Left hindlimb (tissue), 1 donor: ENCODE measurements around the gene ZNF865.
A peak's percentile ranks its signal among the peaks of the same experiment; 100 is the strongest.

Source experiments
- DNase-seq: peaks from one replicate; pipeline ENCODE4 v3.0.0-alpha.2; 2018

ZNF865 gene

DNA sequence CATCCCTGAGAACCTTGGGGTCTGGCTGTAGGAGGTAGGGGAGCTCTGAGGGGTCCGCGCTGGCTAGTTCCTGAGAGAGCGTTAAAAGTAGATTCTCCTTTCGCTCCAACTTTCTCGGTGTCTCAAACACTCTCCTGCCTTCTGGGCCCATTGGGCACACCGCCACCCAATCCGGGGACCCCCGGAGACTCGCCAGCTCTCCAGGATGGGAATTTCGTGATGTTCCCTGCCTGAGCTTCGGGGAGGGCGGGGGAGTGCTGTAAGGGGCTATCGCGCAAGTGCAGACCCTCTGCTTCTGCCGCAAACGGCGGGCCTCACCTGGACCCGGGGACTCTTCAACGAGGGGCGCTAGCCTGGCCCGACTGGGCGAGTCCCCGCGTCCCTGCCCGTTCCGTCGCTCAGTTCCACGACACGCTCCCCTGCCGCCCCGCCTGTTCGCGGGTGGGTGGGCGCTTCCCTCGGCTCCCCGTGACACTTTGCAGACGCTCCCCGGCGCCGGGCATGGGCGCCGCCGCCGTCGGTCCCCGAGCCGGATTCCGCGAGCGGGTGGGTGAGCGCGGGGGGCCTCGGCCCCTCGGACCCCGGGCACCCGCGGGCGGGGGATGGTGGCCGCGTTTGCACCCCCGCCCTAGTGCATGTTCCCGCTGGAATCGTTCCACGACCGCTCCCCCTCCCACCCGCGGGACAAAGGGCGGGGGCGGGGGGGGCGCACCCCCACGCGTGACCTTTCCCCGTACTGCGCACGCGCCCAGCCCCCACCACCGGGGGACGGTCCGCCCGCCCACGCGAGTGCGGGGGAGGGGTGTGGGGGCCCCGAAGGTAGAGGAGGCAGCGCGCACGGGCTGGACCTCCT, 42.5 kb downstream of the ZNF865 start, which contains the start of gene CCDC106:
CCDC106 (plus strand) TSS at position 481 of the 853 bp plus-strand sequence. CDS start 835 bp downstream, outside the sequence.
- DNase-seq, result peak; percentile 87

DNA sequence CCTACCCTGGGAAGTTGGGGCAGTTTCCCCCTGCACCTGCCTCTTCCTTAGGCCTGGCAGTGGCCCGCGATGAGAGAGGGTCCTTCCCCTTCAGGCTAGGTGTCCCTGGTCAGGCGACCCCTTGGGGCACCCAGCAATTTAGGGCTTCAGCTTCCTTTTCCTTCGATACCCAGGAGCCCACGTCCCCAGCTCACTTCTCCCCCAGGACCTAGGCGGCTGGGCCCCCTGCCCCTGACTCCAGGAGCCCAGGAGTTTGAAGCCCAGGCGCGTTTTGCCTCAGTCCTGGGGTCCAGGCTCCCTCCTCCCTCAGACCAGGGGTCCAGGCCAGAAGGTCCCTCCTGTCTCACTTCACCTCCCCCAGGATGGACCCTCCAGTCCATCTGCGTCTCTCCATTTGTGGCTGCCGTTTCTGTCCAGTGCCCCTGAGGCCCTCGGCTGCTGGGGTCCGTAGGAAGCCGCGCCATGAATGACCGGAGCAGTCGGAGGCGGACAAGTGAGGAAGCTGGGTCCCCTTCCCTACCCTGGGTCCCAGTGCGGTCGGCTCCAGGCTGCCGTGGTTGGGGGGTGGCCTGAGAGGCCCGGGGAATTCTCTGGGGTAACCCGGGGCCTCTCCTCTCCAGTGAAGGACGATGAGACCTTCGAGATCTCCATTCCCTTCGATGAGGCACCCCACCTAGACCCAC, 43.3 kb downstream of the ZNF865 start:
- no peak for DNase-seq

- DNase-seq, result no peak
These were observed 44.0 kb downstream of the ZNF865 start for GRCh38 chr19:55649268-55650125.

GRCh38 chr19:55650126-55650557, 44.7 kb downstream of the ZNF865 start:
- no peak for DNase-seq

DNA sequence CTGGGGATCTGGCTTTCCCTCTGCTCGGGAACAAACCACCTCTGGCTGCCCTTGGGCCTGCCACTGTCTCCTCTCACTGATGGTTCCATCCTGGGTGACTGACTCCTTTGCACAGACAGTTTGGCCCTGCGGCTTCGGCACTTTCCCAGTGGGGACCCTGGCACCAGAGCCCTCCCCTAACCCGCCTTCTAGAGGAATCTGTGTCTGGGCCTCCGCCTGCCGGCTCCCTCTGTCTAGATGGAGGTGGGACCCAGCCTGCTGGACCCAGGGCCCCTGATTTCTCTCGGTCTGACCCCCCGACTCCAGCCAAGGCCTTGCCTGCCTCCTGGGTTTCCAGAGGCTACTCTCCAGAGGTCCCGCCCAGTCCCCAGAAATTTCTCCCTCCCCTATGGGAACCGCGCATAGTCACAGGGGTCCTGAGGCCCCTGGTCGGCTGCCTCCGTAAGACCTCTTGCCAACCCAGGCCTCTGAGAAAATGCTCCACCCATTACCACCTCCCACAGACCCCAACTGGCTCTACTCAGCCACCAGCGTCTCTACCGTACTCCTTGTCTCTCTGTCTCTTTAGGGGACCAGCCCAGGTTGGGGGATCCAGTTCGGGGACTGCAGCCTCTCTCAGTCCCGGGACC, 45.3 kb downstream of the ZNF865 start:
- DNase-seq, result no peak

DNA sequence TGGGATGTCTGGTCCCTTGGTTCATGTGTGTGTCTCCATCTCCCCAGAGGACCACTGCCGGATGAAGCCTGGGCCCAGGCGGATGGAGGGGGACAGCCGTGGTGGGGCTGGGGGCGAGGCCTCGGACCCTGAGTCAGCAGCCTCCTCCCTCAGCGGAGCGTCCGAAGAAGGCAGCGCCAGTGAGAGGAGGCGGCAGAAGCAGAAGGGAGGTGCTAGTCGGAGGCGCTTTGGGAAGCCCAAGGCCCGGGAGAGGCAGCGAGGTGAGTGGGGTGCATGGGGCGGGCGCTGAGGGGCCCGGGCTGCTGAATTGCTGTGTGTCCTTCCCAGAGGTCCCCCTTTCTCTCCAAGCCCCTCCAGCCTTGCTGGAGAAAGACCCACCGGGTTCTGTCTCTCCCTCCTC, 45.8 kb downstream of the ZNF865 start:
- no peak for DNase-seq

DNA sequence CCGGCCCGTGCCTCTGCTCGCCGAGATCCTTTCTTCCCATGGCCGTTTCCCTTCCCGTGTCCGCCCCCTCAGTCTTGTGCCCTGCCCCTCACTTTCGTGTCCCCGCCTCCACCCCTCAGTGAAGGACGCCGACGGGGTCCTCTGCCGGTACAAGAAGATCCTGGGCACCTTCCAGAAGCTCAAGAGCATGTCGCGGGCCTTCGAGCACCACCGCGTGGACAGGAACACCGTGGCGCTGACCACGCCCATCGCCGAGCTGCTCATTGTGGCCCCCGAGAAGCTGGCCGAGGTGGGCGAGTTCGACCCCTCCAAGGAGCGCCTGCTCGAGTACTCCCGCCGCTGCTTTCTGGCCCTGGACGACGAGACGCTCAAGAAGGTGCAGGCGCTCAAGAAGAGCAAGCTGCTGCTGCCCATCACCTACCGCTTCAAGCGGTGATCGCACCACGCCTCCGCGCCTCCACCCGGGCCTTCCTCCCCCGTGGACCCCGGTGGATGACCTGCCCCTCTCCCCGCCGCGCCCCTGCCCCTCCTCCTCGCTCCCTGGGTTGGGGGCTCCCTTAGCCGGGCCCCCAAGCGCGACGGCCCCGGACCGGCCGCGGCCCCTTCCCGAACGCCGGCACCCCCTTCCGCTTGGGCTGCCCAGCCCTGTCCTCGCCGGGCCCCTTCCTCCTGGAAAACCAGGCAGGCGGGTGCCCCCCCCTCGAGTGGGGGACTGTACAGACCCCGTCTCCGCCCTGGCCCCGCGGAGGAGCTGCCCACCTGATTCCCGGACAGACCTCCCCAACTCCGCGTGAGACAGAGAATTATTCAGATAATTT, 47.1 kb downstream of the ZNF865 start:
- DNase-seq, result no peak

DNA sequence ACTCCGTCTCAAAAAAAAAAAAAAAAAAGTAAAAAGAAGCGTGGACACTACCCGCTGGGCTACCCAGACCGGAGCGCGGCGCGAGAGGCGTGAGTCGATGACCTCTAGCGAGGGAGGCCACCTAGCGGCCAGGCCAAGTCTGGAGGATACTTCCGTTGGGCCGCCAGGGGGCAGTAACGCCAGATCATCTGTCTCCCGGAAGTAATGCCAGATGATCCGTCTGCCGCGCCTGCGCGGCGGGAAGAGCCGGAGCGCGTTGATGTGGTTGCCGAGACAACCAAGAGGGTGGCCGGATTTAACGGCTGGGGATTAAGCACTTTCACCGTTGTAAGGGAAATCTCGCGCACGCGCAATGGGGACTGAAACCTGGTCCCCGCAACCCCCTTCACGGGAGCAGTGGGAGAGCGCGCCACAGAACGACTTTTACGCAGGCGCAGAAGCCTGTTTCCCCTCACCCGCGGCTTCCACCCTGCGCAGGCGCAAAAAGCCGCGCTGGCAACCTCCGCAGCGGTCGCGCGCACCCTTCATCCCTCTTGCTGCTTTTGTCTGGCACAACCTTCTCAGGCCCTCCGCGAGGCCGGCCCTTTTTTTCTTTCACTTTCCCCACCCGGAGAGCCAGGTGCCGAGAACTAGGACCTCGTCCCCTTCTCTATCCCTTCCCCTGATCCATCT, 48.3 kb downstream of the ZNF865 start:
- DNase-seq, result peak; percentile 99

DNA sequence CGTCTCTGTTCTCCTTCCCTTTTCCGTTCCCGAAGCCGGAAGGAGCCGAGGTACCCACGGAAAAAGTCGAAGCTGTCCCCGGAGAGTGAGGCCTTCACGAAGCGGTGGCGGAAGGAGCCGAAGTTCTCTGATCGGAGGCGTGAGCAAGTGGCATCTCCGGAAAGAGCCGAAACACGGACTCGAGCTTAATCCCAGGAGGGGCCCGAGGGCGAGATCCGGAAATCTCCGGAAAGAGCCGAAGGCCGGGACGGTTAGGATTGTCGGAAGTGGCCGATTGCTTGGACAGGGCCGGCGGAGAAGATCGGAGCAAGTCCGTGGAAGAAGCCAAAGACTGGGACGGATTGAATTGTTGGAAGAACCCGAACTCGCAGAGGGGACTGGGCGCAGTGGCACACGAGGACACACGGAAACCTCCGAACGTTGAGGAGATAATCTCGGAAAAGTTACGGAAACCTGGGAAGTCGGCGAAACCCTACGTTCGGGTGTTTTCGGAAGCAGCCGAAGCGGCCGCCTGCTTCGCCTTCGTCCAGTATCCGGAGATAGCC, 48.9 kb downstream of the ZNF865 start:
- peak; percentile 99 for DNase-seq

DNA sequence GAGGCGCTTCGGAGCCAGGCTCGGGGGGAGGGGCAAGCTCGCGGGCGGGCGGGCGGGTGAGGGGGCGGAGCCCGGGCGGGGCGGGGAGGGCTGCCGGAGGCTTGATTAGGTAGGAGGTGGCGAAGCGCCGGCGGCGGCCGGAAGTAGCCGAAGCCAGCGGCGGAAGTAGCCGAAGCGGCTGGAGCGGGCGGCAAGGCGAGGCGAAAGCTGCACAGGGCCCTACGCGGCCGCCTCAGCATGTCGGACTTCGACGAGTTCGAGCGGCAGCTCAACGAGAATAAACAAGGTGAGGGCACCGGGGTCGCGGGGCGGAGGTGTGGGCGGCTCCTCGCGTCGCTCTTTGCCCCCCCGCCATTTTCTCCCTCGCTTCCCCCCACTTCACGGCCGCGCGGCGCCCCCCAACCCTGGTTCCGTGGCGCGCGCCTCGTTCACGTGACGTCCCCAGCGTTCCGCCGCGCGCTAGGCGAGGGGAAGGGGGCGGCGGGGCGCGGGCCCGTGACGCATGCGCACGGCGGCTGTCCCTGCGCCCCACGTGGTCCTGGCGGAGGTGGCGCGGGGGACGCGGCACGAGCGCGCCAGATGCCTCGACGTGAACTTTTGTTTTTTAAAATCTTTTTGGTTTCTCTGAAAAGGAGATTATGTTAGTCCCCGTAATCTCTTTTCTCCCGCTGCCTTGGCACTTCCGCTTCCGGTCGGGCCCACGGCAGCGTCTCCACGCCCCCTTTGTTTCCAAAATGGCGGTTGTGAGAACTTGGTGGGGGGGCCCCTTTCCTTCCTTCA, 49.6 kb downstream of the ZNF865 start, which contains the start of gene U2AF2:
U2AF2 (plus strand) TSS at position 168 of the 780 bp plus-strand sequence; CDS start at position 238, 70 bp downstream.
- peak; percentile 98 for DNase-seq

GRCh38 chr19:55655648-55656040, 50.2 kb downstream of the ZNF865 start:
- DNase-seq, result no peak

DNA sequence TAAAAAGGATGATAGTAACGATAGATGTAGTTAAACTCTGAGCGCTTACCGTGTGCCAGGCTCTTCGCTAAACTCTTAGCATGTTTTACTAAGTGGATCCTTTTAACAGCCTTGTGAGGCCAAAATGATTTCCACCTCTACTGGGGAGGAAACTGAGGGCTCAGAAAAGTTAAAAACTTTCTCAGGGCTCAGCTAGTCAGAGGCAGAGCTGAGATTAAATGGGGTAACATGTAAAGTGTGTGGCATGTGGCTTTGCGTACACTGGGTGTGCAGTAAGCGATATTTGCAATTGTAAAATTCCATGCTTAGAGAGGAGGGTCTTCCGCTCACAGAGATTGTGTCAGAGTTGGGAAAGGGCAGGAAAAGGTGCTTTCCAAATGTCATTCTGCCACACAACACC, 51.1 kb downstream of the ZNF865 start:
- DNase-seq, result no peak

DNA sequence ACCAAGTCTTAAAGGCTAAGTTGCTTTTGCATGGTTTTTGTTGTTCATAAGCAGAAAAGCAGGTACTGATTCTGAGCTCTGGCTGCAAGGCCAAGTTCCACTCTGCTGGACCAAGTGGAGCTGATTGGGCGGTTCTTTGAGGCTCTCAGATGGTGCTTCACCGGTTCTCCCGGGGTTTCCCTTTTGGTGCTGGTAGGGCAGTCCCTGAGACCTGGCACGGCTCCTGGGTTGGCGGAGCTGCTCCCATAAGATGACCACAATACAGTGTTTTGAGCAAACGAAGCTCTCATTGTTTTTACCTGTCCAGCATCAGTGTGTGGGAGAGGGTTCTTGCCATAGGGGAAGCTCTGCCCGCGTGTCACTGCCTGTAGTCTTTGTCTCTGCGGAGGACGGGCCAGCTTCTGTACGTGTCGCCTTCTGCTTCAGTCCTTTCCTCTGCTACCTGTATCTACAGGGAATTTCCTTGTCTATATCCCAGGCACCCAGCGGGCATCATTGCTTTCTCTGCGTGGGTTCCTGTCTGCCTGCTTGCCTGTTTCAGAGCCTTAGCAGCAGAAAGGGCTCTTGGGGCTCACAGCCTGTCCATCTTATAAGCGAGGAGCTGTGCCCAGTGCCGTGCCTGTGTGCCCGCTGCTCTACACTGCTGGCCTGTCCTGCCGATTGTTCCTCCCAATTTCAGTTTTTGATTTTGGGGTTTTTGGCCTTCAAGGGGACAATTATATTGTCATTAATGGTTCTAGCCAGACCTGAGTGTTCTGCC, 51.7 kb downstream of the ZNF865 start:
- DNase-seq, result no peak

- DNase-seq, result no peak
These were observed 53.5 kb downstream of the ZNF865 start for GRCh38 chr19:55658846-55659459.

- DNase-seq, result no peak
These were observed 54.4 kb downstream of the ZNF865 start for GRCh38 chr19:55659822-55660221.

- no peak for DNase-seq
These were observed 55.0 kb downstream of the ZNF865 start for GRCh38 chr19:55660404-55660803.

DNA sequence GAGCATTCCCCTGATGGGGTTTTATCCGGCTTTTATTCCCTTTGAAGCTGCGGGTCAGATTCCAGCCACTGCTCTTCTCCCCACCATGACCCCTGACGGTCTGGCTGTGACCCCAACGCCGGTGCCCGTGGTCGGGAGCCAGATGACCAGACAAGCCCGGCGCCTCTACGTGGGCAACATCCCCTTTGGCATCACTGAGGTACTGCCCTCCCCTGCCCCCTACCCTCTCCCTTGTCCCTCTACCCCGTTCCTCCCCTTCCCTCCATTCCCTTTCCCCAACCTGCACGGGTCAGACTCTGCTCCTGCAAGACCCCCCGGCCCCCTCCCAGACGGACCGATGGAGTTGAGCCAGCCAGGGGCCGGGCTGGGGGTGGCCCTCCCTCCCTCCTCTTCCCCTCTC, 55.5 kb downstream of the ZNF865 start:
- DNase-seq, result no peak

GRCh38 chr19:55661826-55662225, 56.4 kb downstream of the ZNF865 start:
- DNase-seq, result no peak
